Mucosa of rectum (tissue), 2 donors: ENCODE results near the gene NPIPA2.
"Not testable (repeated sequence)": the region's sequence is repeated elsewhere in the genome, so short reads cannot be mapped to it uniquely, and the experiment has no call there.

Experiments used
- H3K27ac ChIP-seq, 2 donors: one replicate each; pipeline ENCODE4 v1.7.0; 2013; ENCODE audit warnings: inconsistent platforms in 2 of 2, low read depth in 2 of 2, low read length in 2 of 2
- H3K27me3 ChIP-seq, 2 donors: one replicate each; pipeline ENCODE4 v1.7.0; 2013; ENCODE audit warnings: low read length in 2 of 2; ENCODE audit not compliant: control insufficient read depth in 2 of 2, insufficient read depth in 2 of 2
- H3K36me3 ChIP-seq, 2 donors: one replicate each; pipeline ENCODE4 v1.7.0; 2013; ENCODE audit warnings: low read length in 2 of 2; ENCODE audit not compliant: control insufficient read depth in 2 of 2, insufficient read depth in 2 of 2
- H3K4me1 ChIP-seq, 2 donors: one replicate each; pipeline ENCODE4 v1.7.0; 2013; ENCODE audit warnings: low read length in 2 of 2, mild to moderate bottlenecking in 1 of 2; ENCODE audit not compliant: control insufficient read depth in 2 of 2, insufficient read depth in 2 of 2
- H3K4me3 ChIP-seq, 2 donors: one replicate each; pipeline ENCODE4 v1.7.0; 2013; ENCODE audit warnings: low read length in 2 of 2
- H3K9ac ChIP-seq, 2 donors: one replicate each; pipeline ENCODE4 v1.7.0; 2013; ENCODE audit warnings: low read length in 2 of 2, low read depth in 1 of 2, mild to moderate bottlenecking in 1 of 2
- H3K9me3 ChIP-seq, 2 donors: one replicate each; pipeline ENCODE4 v1.7.0; 2013; ENCODE audit warnings: low read length in 2 of 2; ENCODE audit not compliant: control insufficient read depth in 2 of 2
- donor health status: healthy.
- donor health status: Normal muscosa, but diverticular disease.

Gene NPIPA2

GRCh38 chr16:14776763-14777162 is 34.4 kb downstream of the NPIPA2 start:
- H3K9ac ChIP-seq, H3K36me3 ChIP-seq, H3K27me3 ChIP-seq, H3K4me3 ChIP-seq, H3K4me1 ChIP-seq, H3K27ac ChIP-seq, H3K9me3 ChIP-seq: not testable (repeated sequence)

- H3K4me1 ChIP-seq, H3K9ac ChIP-seq, H3K27ac ChIP-seq, H3K4me3 ChIP-seq, H3K36me3 ChIP-seq, H3K9me3 ChIP-seq, H3K27me3 ChIP-seq: not testable (repeated sequence)
These were observed 37.1 kb downstream of the NPIPA2 start for GRCh38 chr16:14779368-14779877.

GRCh38 chr16:14786180-14786579 is 43.8 kb downstream of the NPIPA2 start:
- not testable (repeated sequence) for H3K27me3 ChIP-seq, H3K36me3 ChIP-seq, H3K27ac ChIP-seq, H3K9me3 ChIP-seq, H3K4me3 ChIP-seq, H3K9ac ChIP-seq, H3K4me1 ChIP-seq

- H3K9ac ChIP-seq, H3K4me1 ChIP-seq, H3K36me3 ChIP-seq, H3K27me3 ChIP-seq, H3K4me3 ChIP-seq, H3K27ac ChIP-seq, H3K9me3 ChIP-seq: not testable (repeated sequence)
These were observed 47.2 kb downstream of the NPIPA2 start for GRCh38 chr16:14789577-14789976.

GRCh38 chr16:14790320-14790956 is 48.1 kb downstream of the NPIPA2 start:
- H3K4me1 ChIP-seq, H3K27me3 ChIP-seq, H3K36me3 ChIP-seq, H3K4me3 ChIP-seq, H3K27ac ChIP-seq, H3K9me3 ChIP-seq, H3K9ac ChIP-seq: not testable (repeated sequence)

- H3K9me3 ChIP-seq, H3K4me3 ChIP-seq, H3K27me3 ChIP-seq, H3K4me1 ChIP-seq, H3K9ac ChIP-seq, H3K36me3 ChIP-seq, H3K27ac ChIP-seq: not testable (repeated sequence)
These were observed 50.6 kb downstream of the NPIPA2 start for GRCh38 chr16:14792914-14793313.

GRCh38 chr16:14797558-14797957 is 55.2 kb downstream of the NPIPA2 start:
- H3K36me3 ChIP-seq, H3K4me3 ChIP-seq, H3K4me1 ChIP-seq, H3K9me3 ChIP-seq, H3K27ac ChIP-seq, H3K27me3 ChIP-seq, H3K9ac ChIP-seq: not testable (repeated sequence)

GRCh38 chr16:14803577-14803976 is 61.2 kb downstream of the NPIPA2 start:
- not testable (repeated sequence) for H3K27ac ChIP-seq, H3K9ac ChIP-seq, H3K27me3 ChIP-seq, H3K9me3 ChIP-seq, H3K4me3 ChIP-seq, H3K36me3 ChIP-seq, H3K4me1 ChIP-seq

- H3K9me3 ChIP-seq, H3K36me3 ChIP-seq, H3K9ac ChIP-seq, H3K27me3 ChIP-seq, H3K27ac ChIP-seq, H3K4me3 ChIP-seq, H3K4me1 ChIP-seq: not testable (repeated sequence)
These were observed 64.9 kb downstream of the NPIPA2 start for GRCh38 chr16:14807184-14807678.

- H3K9ac ChIP-seq, H3K36me3 ChIP-seq, H3K4me1 ChIP-seq, H3K4me3 ChIP-seq, H3K27ac ChIP-seq, H3K27me3 ChIP-seq, H3K9me3 ChIP-seq: not testable (repeated sequence)
These were observed 71.6 kb downstream of the NPIPA2 start for GRCh38 chr16:14813890-14814289.
